OCI-M1 (cell line): ENCODE results near the gene SLC16A1.

ENCODE experiments used
- DNase-seq: peaks from one replicate; lab custom pipeline; 2025; lab: John Stamatoyannopoulos, UW

The SLC16A1 gene

DNA sequence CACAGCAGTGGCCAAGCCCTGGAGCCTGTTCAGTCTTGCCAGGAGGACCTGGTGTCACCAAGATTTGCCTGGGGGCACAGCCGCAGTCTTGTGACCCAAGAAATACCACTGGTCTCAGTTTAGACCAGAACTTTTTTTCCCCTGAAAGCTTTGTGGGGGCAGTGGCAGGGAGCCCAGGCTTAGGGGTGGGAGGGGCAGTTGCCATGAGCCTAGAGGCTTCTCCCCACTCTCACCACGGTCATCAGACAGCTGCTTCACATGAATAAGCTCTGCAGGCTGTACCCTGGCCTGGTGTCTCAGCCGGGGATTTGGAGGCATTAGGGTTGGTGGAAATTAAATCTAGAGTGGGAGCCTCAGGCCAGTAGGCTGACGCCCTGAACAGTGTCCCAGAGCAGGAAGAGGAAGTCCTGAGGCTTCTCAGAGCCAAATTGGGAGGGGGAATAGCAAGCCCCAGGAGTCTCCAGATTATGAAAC lies 73.7 kb downstream of the SLC16A1 start:
- DNase-seq, result peak; percentile 43

DNA sequence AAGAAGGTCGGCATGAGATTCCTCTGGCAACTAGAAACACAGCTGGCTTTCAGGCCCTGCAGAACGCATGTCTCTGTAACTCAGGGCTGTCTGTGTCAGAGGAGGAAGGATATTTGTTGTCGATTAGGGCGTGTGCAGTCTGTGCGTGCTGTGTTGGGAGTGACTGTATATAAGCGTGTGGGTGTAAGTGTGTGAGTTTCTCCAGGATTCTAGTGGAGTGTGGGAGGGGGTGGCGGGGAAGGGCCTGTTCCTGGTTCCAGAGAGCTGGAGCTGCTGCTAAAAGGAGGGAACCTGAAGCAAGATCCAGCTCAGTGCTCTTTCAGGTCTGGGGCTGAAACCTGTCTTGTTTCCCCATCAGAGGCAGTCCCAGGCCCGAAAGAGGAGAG lies 74.3 kb downstream of the SLC16A1 start:
- DNase-seq, result no peak

DNA sequence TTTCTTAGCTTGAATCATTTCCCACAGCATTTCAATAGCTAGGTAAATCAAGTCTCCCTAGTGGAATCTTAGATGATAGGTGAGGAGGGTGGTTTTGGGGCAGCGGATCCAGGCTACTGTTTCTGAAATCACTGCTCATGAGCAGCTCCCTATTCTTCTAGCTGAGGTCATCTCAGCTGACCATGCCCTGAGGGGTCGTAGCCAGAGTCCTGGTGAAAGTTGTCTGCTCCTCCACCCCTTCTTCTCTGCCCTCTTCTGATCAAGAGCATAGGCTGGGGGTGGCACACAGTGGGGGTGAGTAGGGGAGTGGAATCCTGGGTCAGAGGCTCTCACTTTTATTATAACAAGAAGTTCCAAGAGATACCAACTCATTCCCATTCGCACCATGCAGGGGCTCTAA lies 76.2 kb downstream of the SLC16A1 start:
- no peak for DNase-seq

DNA sequence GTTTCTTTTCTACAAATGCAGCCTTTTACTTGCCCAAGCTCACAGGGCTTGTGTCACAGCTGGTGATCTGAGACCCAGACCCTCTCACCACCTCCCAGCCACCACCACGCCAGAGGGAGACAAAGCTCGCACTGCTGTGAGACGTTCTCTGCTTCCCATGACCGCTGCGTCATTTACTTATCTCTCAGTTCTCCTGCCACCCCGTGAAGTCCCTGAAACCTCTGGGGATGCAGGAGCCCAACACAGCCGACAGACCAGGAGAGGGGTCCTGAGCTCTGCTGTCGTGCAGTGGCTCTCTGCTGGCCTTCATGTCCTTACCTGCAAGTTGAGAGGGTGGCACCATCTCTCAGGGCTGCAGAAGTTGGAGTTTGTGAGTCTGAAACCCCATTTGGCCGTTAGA lies 77.7 kb downstream of the SLC16A1 start:
- DNase-seq, result peak; percentile 32

DNA sequence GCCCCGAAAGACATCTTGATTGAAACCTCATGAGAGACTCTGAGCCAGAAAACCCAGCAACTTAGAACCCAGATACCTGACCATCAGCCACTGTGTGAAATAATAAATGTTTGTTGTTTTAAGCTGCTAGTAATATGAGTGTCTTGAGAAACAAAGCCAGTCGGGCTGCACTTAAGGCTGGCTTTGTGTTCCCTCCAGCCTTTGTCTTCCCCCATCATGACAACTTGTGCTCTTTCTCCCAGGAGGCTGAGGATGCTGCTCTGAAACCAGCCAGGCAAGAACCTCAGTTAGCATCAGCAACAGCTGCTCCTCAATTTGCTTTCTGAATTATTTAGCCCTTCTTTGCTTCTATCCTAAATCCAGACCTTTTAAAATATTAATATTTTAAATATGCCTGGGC lies 78.2 kb downstream of the SLC16A1 start:
- DNase-seq, result no peak

DNA sequence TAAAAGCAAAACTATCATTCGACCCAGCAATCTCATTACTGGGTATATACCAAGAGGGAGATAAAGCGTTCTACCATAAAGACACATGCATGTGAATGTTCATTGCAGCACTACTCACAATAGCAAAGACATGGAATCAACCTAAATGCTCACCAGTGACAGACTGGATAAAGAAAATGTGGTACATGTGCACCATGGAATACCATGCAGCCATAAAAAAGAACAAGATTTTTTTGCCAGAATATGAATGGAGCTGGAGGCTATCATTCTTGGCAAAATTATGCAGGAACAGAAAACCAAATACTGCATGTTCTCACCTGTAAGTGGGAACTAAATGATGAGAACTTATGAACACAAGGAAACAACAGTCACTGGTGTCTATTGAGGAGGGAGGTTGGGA lies 79.7 kb downstream of the SLC16A1 start:
- DNase-seq, result no peak

DNA sequence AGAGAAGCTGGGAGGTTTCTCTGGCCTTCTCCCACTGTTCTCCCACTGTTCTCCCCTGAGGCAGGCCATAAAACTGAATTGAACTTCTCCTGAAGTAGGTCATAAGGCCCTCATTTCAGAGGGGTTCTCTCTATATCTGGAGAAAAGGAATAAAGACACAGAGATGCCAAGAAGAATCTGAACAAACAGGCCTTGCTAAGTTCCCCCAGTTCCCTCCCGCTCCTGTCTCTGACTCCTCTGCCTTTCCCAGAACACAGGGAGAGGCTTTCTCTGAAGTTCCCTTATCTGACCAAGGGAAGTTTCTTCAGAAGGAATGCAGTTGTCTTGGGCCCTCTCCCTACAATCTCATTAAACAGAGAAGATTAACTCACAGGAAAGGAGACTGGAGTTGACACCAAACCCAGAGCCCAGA lies 83.4 kb downstream of the SLC16A1 start:
- DNase-seq, result peak; percentile 47

DNA sequence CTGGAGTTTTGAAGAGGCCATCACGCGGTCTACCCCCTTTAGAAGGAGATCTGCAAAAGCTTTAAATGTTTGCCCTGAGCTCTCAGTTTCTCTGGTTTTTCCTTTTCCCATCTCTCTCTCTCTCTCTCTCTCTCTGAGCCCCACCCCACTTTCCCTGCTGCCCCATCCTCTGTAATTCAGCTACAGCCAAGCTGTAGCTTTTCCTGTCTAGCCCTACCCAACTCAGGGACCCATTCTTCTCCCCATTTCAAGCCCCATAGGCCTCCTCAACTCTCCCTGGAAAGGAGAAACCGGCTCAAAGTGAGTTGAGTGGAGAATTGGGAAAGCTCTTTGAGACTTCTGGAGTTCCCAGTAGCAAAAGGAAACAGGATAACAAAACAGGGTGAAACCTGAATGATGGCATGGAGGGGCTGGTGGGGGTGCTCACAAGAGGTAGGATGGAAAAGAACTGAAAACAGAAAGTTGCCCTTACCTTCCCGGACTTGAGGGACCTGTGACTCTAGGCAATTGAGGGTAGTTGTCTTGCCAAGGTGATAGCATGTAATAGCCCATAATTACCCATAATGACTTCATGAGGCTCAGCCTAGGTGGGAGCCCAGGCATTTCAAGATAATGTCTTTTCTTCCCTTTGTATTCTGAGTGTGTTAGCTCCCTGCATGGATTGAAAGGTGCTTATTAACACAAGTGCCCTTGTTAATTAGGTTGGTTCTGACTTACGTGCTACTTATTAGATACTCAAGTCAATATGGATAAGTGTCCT lies 84.9 kb downstream of the SLC16A1 start:
- no peak for DNase-seq

DNA sequence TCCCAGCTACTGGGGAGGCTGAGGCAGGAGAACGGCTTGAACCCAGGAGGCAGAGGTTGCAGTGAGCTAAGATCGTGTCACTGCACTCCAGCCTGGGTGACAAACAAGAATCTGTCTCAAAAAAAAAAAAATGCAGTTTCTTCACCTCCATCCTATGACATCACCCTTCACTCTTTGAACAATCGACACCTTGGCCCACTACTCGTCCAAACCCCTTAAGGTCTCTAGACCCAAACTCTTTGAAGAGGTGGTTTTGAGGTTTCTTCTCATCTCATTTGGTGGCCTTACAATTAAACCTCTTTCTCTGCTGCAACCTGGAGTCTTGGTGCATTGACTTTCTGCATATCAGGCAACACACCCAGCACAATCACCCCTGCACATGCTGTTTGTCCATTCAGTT lies 86.1 kb downstream of the SLC16A1 start:
- no peak for DNase-seq

DNA sequence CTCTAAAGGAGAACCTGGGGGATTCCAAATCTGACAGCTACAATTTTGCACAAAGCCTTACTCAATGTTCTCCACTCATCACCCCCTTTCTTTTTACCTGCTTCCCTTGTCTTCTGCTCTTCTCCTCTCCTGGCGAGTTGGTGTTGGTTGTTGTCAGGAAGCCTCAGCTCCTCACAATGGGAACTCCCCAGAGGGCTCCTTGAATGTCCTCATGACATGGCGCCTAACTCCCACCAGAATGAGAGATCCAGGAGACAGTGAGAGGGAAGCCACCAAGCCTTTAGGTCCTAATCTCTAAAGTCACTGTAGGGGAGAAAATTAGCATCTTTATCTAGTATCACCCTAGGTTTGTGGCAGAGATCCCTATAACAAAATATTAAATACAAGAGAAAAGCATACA lies 87.8 kb downstream of the SLC16A1 start:
- DNase-seq, result no peak

DNA sequence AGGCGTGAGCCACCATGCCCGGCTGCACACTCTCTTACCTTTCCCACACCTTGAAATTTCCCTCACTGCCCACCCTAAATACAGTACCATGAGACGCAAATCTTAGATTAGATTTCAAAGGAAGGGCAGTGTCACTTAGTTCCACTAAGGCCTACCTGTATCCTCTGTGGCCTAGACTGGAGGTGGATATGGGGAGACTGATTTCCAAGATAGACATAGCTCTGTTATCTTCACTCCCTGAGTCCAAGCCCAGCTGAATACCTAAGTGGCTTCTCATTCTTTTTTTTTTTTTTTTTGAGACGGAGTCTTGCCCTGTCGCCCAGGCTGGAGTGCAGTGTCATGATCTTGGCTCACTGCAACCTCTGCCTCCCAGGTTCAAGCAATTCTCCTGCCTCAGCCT lies 89.0 kb downstream of the SLC16A1 start:
- DNase-seq, result no peak

DNA sequence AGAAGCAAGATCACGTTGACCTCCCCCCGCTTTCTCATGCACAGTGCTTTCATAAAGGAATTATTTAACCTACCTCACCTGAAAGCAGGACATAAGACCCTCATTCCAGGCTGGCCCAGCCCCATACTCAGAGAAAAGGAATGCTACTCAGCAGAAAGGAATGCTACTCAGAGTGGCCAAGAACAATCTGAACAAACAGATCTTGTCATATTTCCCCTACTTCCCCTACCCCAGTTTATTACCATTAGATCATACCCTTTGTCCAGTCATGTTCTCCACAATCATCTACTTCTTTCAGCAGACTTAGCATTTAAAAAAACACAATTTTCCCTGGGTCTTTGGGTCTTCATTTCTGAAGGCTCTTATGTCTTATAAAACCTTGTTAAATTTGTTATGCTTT lies 89.8 kb downstream of the SLC16A1 start:
- no peak for DNase-seq

DNA sequence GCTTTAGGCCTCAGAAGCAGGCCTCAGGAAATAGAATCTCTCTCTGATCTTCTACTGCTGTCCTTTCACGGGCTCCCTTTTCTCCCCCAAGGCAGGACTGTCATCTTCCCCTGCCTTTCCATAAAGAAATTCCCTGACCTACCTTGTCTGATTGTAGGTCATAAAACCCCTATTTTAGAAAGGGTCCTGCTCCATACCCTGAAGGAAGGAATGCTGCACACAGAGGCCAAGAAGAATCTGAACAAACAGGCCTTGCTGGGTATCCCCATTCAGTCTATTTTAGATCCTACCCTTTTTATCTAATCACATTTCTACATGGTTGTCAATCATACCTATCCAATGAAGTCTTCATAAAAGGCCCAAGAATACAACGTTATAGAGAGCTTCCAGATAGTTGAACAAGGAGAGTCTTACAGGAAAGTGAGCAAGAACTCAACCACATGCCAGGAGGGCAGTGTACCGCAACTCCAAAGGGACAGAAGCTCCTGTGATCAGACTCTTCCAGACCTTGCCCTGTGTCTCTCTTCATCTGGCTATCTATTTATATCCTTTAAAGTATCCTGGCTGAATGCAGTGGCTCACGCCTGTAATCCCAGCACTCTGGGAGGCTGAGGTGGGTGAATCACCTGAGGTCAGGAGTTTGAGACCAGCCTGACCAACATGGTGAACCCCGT lies 93.1 kb downstream of the SLC16A1 start:
- no peak for DNase-seq
